NCI-H128 (cell line): ENCODE results near the gene ZFYVE27.

Experiments used
- DNase-seq: peaks from one replicate; lab custom pipeline; 2025; ENCODE audit not compliant: unreplicated experiment; lab: John Stamatoyannopoulos, UW

Gene ZFYVE27

DNA sequence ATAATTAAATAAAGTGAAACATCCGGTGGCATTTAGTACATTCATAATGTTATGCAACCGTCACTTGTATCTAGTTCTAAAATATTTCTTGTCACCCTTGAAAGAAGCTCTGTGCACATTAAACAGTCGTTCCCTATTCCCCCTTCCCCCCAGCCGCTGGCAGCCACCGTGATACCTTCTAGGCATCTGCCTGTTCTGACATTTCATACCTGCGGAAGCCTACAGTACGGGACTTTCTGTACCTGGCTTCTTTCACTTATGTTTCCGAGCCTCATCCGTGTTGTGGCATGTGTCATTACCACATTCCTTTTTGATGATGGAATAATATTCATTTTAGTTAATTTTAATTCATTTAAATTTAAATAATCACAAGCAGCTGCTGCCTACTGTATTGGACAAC lies 48.8 kb downstream of the ZFYVE27 start:
- no peak for DNase-seq

DNA sequence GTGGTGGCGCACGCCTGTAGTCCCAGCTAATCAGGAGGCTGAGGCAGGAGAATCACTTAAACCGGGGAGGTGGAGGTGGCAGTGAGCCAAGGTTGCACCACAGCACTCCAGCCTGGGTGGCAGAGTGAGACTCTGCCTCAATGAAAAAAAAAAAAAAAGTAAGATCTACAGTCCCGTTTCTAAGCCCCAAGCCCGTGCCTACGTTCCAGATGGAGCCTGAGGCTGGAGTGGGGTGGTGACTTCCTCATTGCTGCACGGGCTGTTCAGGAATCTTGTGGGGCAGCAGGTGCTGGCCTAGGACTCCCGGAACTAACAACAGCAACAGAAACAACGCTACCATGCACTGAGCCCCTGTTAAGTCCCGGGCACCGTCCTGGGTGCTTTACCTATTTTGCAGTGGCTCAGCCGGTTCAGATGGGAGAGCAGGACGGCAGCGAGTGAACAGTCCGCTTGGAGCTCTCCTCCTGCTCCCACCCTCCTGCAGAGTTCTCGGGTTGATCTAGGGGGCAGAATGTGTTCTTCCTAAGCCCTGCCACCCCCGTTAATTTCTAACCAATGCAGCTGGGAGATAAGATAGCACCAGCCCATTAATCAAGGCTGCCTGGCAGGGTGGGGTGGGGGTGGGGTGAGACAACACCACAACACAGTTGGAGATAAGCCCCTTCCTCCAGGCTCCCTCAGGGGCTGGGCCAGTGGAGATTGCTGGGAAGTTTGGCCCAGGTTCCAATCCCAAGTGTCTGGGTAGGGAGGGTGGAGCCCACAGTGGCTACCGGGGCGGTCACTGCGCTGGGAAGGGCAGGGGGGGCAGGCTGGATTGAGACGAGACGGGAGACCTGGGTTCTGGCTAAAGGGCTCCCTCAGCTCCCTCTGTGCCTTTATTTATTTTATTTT lies 51.9 kb downstream of the ZFYVE27 start:
- DNase-seq: no peak

DNA sequence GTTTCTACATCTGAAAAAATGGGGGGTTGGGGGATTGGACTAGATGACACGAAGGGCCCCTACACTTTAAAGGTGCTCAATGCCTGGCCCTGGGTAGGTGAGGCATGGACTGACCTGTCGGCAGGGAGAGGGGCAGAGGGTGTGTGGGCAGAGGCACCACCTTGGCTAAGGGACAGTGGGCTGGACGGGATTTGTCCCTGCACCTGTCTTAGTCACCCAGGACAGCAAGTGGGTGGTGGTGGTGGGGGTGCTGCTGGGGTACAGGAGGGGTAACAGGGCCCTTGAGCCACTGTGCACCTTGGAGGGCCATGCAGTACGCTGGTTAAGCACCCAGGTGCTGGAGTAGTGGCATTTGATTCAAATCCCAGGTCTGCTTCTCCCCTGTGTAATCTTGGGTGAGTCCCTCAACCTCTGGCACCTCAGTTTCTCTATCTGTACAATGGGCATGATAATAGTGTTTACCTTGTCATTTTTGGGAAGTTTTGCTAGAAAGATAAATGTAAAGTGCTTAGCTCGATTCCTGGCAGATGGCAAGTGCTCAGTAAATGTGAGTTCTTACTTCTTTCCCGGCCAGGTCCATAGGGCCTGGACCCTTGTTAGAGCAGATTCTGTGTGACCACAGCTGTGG lies 53.0 kb downstream of the ZFYVE27 start:
- no peak for DNase-seq

DNA sequence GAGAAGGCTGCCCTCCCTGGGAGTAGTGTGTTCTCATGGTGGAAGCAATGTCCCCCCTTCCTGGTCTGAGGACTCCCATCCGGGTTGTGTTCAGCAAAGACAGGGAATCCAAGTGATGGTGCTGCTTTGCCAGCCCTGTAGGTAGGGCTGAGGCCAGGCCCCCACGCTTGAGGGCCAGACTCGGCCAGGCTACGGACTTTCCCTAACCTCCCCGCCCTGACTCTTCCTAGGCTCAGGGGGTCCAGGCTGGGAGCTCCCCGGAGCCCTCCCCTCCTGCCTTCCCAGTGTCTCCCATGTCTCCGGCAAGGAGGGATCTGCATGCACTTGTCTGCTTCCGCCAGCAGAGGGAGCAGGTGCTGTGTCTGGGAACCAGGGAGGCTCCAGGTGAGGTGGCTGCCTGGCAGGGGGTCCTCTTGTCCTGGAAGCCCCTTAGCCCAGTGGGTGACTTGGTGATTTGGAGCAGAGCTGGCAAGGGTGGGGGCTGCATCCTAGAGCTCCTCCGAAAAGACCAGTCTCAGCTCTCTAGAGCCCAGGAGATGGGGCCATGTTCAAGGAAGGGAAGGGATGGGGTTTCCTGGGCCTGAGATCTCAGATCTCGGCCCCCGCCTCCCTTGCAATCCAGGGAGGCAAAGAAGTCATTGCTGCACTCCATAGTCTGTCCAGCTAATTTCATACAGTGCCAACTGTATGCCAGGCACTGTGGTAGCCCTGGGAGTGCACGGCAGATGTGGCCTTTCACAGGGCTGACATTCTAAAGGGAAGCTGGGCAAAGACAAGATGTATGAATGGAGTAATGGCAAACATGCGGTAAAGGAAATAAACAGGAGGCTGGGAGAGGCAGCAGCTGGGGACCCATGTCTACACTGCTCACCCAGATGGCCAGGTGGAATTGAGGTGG lies 55.1 kb downstream of the ZFYVE27 start:
- peak; percentile 35 for DNase-seq

DNA sequence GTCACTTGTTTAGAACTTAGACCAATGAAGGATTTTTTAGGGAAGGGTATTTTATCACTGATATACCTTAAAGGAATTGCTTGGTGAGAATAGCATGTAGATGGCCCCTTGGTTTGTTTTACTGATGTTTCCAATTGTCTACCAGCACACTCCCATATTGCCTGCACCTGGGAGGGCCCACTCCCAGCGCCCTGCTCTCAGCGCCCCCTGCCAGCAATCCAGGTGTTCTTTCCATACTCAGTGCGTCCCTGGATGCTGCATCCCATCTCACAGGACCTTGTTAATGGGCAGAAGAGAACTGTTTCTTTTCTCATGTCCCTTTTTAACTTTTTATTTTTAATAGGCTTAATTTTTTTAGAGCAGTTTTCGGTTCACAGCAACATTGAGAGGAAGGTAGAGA lies 59.0 kb downstream of the ZFYVE27 start:
- no peak for DNase-seq

DNA sequence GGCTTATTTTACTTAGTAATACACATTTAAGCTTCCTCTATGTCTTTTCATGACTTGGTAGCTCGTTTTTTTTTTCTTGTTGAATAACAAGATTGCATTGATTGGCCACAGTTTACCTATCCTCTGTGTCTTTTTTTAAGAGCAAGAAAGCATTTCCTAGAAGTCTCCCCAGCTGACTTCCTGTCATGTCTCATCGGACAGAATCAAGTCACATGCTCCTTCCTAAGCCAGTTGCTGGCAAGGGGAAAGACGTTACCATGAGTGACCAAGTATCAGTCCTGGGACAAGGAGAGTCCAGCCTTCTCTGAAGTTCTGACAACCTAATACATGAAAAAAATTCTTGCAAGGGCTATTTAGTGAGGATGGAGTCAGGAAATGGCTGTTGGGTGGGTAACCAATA lies 59.7 kb downstream of the ZFYVE27 start:
- DNase-seq: no peak

DNA sequence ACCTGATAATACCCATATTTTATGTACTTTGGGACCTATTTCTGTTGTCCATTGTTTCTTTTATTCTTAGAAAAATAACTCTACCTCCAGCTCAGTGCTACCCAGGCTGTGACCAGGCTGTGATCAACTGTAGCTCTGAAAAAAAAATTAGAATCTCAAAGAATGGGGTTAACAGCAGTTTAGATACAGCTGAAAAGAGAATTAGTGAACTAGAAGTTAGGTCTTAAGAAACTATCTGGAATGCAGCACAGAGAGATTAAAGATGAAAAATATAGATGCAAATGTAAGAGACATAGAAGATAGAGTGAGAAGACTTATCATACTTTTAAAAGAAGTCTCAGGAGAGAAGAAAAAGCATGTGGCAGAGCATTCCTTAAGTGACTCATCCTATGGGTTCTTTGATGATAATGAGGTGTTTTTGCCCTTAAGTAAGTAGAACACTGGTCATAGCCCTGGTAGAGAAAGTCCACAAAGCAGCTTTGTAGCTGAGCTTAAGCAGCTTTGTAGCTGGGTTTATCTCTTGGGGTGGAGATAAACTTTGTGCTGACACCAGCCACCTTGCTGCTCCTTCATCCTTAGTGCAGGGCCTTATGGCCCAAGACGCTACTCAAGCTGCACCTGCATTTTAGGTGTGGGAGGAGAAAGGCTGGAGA lies 62.2 kb downstream of the ZFYVE27 start:
- DNase-seq: no peak

DNA sequence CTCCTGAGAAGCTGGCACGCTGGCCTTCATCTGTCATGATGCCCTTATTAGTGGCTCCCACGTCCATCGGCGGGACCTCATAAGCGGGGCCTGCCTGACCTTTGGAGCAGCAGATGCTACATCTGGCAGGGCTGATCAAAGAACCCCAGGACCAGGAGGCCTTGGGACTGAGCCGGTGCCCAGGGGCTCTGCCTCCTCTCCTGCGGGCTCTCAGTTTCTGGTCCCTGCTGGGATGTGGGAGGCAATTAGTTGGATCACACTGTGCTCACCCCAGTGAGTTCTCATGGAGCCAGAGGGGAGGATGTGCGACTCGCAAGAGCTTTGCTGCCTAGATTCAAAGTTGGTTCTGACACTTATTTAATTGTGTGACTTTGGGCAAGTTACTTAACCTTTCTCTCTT lies 63.5 kb downstream of the ZFYVE27 start:
- DNase-seq: no peak

DNA sequence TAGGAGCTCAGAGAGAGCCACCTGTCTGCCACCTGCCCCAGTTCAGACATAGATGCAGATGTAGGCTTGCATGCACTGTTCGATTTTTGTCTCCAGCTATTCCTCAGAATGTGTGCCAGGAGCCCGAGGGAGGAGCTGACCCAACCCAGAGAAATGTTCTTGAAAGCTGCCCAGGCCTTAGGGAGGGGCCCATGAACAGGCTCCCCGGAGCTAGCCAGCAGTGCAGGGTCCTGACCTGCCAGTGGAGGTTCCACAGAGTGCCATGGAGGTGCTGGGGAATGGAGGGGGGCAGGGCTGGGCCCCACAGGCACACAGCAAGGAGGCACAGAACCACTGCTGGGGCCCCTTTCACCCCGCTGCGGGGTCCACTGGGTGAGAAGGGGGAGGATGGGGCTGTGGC lies 64.5 kb downstream of the ZFYVE27 start:
- DNase-seq: no peak

DNA sequence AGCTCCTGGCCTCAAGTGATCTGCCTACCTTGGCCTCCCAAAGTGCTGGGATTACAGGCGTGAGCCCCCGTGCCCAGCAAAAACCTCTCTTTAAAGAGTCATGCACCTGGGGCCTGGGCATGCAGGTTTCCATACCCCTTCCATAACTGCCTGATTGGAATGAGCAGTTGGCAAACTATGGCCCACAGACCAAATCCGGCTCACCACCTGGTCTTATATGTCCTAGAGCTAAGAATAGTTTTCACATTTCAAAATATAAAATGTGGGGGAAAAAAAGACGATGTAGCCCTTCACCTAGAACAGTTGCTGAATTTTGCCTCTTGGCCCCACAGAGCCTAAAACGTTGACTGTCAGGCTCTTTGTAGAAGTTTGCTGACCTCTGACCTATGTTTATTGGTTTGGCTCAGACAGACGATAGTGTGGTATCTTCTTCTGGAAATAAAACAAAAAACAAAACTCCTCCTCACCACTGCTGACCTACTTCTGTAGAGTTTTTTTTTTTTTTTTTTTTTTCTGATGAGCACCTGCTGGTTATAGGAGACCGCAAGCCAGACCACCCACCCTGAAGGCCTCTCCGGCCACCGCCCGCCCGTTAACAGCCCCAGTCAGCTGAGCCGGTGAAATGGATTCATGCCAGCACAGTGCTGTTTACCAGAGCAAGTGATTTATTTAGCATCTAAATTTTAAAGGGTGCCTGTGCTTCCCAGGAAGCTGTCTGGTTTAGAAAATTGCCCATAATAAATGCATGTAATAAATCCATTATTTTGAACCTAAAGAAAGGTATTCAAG lies 68.4 kb downstream of the ZFYVE27 start:
- DNase-seq: no peak

DNA sequence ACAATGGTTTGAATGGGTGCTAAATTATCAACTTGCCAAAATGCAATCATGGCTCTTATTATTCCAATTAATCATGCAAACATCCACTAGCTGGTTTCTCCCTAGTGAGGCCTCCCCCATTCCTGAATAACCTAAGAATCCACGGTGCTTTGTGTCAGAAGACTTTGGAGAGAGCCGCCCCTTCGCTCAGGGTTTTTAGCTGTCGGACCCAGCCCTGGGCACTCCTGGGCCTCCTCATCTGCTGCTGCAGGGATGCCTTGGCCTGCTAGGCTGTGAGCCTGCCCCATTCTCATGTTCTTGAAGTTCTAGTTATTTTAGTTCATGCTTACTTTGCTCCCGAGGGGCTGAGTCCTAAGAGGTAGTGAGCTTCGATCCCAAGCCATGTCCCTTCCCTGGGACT lies 69.0 kb downstream of the ZFYVE27 start:
- no peak for DNase-seq

DNA sequence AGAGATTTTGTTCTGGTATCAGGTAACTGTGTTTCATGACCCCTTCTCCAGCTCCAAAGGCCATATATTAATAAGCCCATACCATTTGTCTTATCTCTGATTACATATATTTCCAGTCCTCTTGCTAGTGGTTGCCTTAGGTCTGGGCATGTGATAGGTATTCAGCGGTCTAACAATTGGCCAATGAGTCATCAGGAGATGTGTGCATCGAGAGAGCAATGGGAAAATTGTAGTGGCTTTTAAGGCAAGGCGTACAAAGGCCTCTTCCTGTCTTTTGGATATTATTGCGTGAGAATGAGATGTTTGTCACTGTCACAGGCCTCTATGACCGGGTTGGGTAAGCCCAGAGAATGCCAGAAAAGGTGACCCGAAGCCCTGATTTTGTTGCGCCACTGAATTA lies 73.5 kb downstream of the ZFYVE27 start:
- no peak for DNase-seq
